ENCODE data around the gene EVI5L. TPM values are rescaled to one million over a fixed set of nuclear protein-coding genes. Genes with fewer than 3 reads are reported as not detected.
"Not testable (repeated sequence)": the region's sequence is repeated elsewhere in the genome, so short reads cannot be mapped to it uniquely, and the experiment has no call there.

The EVI5L gene
- total RNA-seq, 1 donor from 2014 or later = 9.6 TPM

DNA sequence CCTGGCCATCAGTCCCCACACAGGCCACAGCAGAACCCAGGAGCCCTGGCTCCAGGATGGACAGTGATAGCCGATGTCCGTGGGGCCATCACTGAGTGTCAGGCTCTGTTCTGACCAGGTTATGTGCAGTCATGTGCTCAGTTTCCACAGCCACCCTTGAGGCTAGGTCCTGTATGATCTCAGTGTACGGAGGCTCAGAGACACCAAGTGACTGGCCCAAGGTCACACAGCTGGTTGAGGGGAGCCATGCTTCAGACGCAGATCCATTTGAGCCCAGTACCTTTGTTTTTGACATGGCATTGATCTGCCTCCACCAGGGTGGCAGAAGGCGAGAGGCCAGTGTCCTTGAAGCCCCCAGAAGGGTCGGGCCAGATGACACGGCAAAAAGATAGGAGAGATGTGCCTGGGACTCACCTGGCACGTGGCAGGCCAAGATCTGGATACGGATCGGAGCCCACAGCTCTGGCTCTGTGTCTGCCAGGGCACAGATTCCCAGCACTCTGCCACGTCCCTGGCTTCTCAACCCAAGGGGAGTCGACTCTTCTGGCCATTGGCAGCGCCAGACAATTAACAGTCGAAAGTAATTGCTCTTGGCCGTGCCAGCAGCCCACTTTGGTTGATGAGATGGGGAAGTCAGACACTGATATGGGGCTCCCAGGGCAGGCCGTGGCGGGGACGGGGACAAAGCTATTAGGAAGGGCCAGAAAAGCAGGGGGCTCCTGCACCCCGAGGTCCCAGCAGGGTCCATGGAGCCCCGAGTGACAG lies 15.6 kb downstream of the EVI5L start:
- intact Hi-C loops (cut with micrococcal nuclease) = no loop called here

DNA sequence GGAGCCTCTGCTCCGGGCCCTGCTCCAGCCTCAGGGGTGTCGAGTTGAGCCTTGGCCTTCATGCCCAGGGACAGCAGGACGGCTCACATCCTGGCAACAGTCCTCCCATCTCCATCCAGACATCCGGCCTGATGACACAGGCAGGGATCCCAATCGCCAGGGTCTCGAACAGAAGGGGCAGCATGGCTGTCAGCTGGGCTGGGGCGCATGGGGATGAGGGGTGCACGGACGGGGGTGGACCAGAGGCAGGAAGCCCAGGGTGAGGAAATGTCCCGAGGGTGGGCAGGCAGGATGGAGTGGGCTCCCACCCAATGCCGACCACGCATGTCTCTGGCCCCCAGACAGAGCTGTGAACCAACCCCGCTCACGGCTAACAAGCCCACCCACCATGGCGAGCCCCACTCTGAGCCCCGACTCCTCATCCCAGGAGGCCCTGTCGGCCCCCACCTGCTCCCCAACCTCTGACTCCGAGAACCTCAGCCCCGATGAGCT lies 16.2 kb downstream of the EVI5L start:
- intact Hi-C loops (cut with micrococcal nuclease) = no loop called here

GRCh38 chr19:7847664-7848063 lies 17.6 kb downstream of the EVI5L start:
- intact Hi-C loops (cut with micrococcal nuclease) = no loop called here

DNA sequence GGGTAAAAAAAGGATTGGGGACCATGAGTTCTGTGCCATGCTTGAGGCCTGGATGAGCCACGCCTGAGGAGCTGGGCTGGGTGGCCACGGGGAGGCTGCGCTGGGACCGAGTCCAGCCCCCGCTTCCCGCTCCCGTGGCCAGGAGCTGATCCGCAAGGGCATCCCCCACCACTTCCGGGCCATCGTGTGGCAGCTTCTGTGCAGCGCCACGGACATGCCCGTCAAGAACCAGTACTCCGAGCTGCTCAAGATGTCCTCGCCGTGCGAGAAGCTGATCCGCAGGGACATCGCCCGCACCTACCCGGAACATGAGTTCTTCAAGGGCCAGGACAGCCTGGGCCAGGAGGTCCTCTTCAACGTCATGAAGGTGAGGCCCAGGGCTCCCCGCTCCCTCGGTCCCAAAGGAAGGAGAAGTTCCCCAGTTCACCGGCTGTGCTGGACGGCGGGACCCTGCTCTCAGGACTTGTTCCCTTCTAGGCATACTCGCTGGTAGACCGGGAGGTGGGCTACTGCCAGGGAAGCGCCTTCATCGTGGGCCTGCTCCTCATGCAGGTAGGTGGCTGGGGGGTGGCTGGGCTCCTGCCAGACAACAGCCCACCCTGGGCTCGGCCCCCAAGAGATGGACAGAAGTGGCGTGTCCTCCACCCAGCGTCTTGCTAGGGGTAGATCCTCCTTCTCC lies 18.9 kb downstream of the EVI5L start:
- intact Hi-C loops (cut with micrococcal nuclease) = no loop called here

DNA sequence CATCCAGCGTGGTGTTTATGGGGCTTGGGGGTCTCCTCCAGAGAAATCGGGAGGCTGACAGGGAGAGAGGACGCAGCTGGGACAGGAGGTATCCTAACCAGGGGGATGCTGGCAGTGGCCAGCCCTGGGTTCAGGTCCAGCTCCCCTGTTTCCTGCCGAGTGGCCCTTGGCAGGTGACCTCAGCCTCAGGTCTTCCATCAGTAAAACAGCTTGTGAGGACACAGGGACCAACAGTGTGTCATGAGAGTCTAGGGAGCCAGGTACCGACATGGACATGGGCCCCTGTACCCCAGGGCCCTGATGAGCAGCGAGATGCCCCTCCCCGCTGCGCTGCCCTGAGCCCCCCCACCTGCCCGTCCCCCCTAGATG lies 19.6 kb downstream of the EVI5L start:
- intact Hi-C loops (cut with micrococcal nuclease) = no loop called here

DNA sequence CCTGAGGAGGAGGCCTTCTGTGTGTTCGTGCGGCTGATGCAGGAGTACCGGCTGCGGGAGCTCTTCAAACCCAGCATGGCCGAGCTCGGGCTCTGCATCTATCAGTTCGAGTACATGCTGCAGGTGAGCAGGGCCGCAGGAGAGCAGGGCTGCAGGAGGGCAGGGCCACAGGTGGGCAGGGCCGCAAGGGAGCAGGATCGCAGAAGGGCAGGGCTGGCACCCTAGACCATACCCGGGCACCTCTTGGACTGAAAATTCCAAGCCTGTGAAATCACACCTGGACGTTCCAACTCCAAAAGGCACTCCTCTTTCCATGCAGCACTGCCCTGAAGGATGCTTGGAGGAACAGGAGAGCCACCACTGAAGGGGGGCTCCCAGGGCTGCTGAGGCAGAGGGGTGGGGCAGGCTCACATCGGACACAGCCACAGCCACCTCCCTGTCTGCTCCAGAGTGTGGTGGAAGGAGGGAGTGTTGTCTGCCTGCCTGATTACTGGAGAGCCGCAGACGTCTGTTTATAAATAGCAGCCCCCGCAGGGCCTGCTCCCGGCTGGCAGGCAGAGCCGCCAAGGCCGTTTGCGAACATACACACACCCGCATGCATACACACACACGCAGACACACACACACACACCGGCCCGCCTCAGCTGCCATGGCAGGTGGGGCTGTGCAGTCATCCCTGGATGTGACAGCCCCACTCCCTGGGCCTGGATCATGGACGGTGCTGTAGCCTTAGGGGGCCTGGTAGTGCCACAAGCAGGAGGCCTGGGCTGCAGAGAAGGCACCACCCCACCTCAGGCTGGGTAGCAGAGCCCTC lies 20.2 kb downstream of the EVI5L start:
- intact Hi-C loops (cut with micrococcal nuclease) = no loop called here

DNA sequence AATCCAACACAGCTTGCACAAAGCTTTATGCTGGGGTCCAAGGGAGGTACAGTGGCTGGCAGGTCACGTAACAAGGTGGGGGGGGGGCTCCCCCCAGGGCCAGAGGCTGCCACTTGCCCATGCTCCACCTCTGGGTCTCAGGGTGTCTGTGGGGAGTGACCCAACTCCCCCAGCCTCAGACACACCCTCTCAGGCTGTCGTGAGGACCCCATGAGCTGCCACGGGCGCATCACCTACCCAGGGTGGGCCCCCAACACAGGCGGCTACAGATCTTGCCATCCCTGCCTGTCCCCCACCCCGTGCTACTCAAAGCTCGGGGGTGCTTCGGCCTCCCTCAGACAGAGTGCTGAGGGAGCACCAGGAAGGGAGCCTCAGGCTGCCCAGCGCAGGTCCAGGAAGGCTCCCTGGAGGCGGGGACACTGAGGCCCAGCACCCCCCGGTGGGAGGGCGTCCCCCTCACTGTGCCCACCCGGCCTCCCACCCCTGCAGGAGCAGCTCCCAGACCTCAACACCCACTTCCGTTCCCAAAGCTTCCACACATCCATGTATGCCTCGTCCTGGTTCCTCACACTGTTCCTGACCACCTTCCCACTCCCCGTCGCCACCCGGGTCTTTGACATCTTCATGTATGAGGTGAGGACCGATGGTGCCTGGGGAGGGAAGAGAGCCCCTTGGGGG lies 21.1 kb downstream of the EVI5L start:
- intact Hi-C loops (cut with micrococcal nuclease) = no loop called here

DNA sequence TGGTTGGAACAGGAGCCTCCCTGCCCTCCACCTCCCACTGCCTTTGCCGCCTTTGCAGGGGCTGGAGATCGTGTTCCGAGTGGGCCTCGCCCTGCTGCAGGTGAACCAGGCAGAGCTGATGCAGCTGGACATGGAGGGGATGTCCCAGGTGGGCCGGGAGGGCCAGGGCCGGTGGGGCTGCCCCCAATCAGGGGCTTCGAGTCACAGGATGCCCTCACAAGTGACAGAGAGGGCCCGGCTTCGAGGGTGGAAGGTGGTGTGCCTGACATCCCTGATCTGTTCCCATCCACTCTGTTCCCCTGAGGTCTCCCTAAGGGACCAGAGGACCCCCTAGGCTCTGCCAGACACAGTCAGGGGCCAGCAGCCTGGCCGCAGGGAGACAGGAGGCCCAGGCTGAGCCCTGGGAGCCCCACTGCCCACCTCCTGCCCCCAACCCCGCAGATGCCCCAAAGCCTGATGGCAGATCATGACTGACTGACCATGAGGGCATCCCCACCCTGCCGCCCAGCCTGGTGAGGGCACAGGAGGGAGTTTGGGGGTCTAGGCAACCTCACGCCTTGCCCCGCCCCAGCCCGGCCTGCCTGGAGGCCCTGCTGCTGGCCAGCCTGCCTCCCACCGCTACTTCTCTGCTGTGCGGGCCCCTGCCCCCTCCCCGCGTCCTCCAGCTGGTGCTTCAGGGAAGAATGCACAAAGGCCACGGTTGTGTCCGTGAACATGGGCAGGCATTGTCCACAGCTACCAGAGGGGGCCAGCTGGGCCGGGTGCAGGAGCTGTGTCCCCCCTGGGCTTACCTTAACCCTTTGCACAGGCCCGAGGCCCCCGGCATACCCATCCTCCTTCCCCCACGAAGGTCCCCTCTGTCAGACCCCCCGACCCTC lies 21.8 kb downstream of the EVI5L start:
- intact Hi-C loops (cut with micrococcal nuclease) = loop anchor here (2.0 kb wide), 1 partner anchor 69 kb away; the partner anchor contains the start of gene SNAPC2

- intact Hi-C loops (cut with micrococcal nuclease) = loop anchor here (1.0 to 2.0 kb wide), 2 partner anchors 16 to 68 kb away; partner anchors contain the start of gene SNAPC2
Measured at GRCh38 chr19:7852851-7853769, 23.1 kb downstream of the EVI5L start.

DNA sequence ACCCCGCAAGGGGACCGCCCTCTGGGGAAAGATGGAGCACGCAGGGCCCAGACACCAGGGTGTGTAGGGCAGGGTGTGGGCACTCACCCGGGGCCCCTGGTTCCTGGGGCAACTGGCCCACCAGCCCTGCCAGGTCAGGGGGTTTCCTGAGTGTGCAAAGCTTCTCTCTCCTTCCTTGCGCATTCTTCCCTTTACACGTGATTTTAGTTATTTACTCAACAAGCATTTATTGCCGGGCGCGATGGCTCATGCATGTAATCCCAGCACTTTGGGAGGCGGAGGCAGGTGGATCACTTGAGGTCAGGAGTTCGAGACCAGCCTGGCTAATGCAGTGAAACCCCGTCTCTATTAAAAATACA lies 23.7 kb downstream of the EVI5L start:
- intact Hi-C loops (cut with micrococcal nuclease) = loop anchor here (1.0 to 2.0 kb wide), 2 partner anchors 16 to 67 kb away; partner anchors contain the start of gene SNAPC2

GRCh38 chr19:7855426-7856108 lies 25.5 kb downstream of the EVI5L start:
- intact Hi-C loops (cut with micrococcal nuclease) = no loop called here

DNA sequence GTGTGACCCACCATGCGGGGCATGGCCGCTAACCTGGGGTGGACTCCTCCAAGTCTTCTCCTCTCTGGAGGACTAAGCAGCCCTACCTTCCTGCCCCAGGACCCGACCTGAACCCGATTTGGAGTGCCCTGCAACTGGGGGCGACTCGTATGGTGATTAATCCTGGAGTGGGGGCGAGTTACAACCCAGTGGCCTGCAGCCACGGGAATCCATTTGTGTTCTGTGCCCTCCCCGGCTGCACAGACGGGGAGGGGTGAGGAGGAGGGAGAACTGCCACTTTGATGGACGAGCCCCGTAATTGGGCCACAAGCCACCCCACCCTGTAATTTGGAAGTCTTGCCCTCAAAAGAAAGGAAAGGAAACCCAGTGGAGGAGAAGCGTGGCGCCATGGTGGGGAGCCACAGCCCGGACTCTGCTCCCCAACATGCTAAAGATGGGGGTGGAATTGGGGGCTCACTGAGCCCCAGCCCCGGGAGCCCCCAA lies 26.1 kb downstream of the EVI5L start:
- intact Hi-C loops (cut with micrococcal nuclease) = no loop called here

DNA sequence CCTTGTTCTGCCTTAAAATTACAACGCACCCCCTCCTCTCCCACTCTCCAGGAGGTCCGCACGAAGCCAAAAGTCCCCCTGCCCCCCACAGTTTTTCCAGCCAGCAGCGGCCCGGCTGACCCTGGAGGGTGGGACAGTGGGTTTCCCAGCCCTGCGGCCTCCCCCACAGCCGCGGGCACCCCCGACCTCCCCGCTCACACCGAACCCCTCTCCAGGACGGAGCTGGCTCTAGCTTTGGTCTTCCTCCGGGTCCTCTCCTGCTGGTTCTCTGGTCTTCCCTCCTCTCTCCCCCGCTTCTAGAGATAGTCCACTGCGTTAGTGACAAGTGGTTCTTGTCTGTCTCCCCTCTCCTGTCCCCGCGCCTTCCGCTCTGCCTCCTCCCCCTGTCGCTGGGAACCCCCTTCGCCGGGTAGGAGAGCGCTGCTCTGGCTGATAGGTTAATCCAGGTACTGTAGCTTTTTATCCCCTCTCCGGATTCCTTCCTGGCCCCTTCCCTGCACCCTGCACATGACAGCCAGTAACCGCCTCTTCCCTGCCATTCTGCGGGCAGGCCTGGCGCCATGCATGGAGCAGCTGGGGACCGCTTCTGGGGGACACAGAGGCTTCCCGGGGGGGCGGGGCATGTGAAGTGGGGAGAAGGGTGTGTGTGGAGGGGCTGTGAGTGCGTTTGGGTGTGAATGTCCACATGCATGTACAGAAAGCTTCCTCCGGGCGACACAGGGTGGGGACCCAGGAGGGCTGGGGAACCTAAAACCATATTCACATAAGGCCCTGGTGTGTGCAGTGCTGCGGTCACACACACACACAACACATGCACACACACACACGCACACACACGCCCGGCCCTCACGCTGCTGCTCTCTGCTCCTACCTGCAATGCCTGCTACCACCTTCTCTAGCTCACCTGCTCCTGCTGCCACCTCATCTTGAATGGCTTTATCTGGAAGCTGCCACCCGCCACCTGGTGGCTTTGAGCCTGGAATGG lies 27.0 kb downstream of the EVI5L start:
- intact Hi-C loops (cut with micrococcal nuclease) = no loop called here

- intact Hi-C loops (cut with micrococcal nuclease) = no loop called here
Measured at GRCh38 chr19:7857727-7858108, 27.7 kb downstream of the EVI5L start.

- intact Hi-C loops (cut with micrococcal nuclease) = no loop called here
Measured at GRCh38 chr19:7858109-7858770, 28.2 kb downstream of the EVI5L start.

DNA sequence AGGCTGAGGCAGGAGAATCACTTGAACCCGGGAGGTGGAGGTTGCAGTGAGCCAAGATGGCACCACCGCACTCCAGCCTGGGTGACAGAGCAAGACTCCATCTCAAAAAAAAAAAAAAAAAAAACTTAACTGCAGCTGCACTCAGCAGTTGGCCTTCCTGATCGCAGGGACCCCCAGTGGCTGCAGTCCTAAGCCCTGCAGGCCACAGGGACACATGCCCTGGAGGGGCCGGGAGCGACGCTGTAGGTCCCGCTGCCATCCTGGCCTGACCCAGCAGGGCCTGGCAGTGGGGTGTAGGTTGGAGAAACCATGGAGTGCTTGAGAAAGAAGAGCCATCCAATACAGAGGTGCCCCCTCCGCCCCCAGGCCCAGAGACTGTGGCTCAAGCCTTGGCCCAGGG lies 29.1 kb downstream of the EVI5L start:
- intact Hi-C loops (cut with micrococcal nuclease) = not testable (repeated sequence)
